HG03064 (cell line): Measurements from ENCODE around the gene GPC5.

Source experiments
- ATAC-seq: cut with Tn5 transposase; IDR thresholded peaks from one replicate; pipeline ENCODE4 v1.9.1; 2021; ENCODE audit warnings: low read depth; ENCODE audit not compliant: unreplicated experiment

The GPC5 gene

GRCh38 chr13:91922969-91923592 is 524.7 kb downstream of the GPC5 start:
- ATAC-seq: no peak

- no peak for ATAC-seq
Observed at GRCh38 chr13:91930687-91931086, 532.3 kb downstream of the GPC5 start.

- no peak for ATAC-seq
Observed at GRCh38 chr13:91934354-91934753, 535.9 kb downstream of the GPC5 start.

- ATAC-seq: no peak
Observed at GRCh38 chr13:91946498-91947070, 548.2 kb downstream of the GPC5 start.

- no peak for ATAC-seq
Observed at GRCh38 chr13:91948736-91949135, 550.3 kb downstream of the GPC5 start.

- ATAC-seq: no peak
Observed at GRCh38 chr13:91950803-91951202, 552.4 kb downstream of the GPC5 start.

- ATAC-seq: no peak
Observed at GRCh38 chr13:91955546-91956355, 557.3 kb downstream of the GPC5 start.

- no peak for ATAC-seq
Observed at GRCh38 chr13:91960947-91961346, 562.5 kb downstream of the GPC5 start.

- ATAC-seq: no peak
Observed at GRCh38 chr13:91962946-91963345, 564.5 kb downstream of the GPC5 start.

- no peak for ATAC-seq
Observed at GRCh38 chr13:91965511-91965910, 567.1 kb downstream of the GPC5 start.

- no peak for ATAC-seq
Observed at GRCh38 chr13:91978571-91978970, 580.1 kb downstream of the GPC5 start.

- no peak for ATAC-seq
Observed at GRCh38 chr13:91986761-91987483, 588.5 kb downstream of the GPC5 start.

GRCh38 chr13:91988331-91988730 is 589.9 kb downstream of the GPC5 start:
- ATAC-seq: no peak

- no peak for ATAC-seq
Observed at GRCh38 chr13:92012787-92013186, 614.4 kb downstream of the GPC5 start.

GRCh38 chr13:92017737-92018136 is 619.3 kb downstream of the GPC5 start:
- ATAC-seq: no peak

GRCh38 chr13:92028695-92029094 is 630.3 kb downstream of the GPC5 start:
- ATAC-seq: no peak

- no peak for ATAC-seq
Observed at GRCh38 chr13:92029641-92030040, 631.2 kb downstream of the GPC5 start.

- no peak for ATAC-seq
Observed at GRCh38 chr13:92038905-92039304, 640.5 kb downstream of the GPC5 start.

- ATAC-seq: no peak
Observed at GRCh38 chr13:92042522-92042921, 644.1 kb downstream of the GPC5 start.

- no peak for ATAC-seq
Observed at GRCh38 chr13:92044351-92044750, 645.9 kb downstream of the GPC5 start.

- no peak for ATAC-seq
Observed at GRCh38 chr13:92054389-92054788, 656.0 kb downstream of the GPC5 start.
